ENCODE measurements around the gene NTSR2. TPM values are rescaled to one million over a fixed set of nuclear protein-coding genes. Genes with fewer than 3 reads are reported as not detected.
A peak's percentile ranks its signal among the peaks of the same experiment; 100 is the strongest.

NTSR2 gene
- polyA plus RNA-seq, 2 of the 4 experiments (the other 2 are of a cell fraction) = not detected

DNA sequence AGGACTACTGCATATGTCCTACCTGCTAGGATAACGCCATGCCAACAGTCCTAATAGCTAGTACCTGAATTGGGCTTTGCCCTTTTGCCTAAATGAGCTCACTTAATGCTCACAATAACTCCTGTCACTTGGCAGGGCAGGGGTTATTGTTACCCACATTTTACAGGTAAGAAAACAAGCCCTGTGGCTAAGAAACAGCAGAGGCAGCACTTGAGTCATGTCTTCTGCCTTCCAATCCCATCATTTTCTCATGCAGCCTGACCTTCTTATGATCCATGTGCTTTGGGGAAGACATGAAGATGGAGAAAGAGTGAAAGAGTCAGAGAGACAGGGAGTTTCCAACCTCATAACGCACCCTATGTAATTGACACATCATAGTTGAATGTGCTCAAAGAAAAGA is 42.9 kb upstream of the NTSR2 start:
- DNase-seq (ENCODE audit: low read depth in 1 of 2, low spot score in 1 of 2) = no peak
- POLR2A ChIA-PET = interaction anchor here (1.0 kb wide), 1 partner anchor 9 kb away, joined by 3 read pairs; no protein-coding TSS in a partner anchor
- ATAC-seq = no peak
- Histone ChIP-seq H3K4me1 (peaks cover 28% of the 10 kb centered on the region), H3K4me3 (no peak overlapping the region), H3K9me3 (no peaks in the 10 kb centered on the region), H3K4me2 (no peak overlapping the region), H3K27ac (no peak overlapping the region; a peak in 1 of 6 replicates)
- TF ChIP-seq CBX2 (IDR thresholded peaks at IDR 0.05; ENCODE audit: borderline replicate concordance, low read depth) = no peak
- TF ChIP-seq, protein P1, sequence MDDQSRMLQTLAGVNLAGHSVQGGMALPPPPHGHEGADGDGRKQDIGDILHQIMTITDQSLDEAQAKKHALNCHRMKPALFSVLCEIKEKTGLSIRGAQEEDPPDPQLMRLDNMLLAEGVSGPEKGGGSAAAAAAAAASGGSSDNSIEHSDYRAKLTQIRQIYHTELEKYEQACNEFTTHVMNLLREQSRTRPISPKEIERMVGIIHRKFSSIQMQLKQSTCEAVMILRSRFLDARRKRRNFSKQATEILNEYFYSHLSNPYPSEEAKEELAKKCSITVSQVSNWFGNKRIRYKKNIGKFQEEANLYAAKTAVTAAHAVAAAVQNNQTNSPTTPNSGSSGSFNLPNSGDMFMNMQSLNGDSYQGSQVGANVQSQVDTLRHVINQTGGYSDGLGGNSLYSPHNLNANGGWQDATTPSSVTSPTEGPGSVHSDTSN (IDR thresholded peaks at IDR 0.05) = no peak
- TF ChIP-seq RFX5 (IDR thresholded peaks at IDR 0.05) = no peak
- no peak for TF ChIP-seq EHMT2 (IDR thresholded peaks at IDR 0.05; ENCODE audit: low read depth)
- TF ChIP-seq, protein P2, sequence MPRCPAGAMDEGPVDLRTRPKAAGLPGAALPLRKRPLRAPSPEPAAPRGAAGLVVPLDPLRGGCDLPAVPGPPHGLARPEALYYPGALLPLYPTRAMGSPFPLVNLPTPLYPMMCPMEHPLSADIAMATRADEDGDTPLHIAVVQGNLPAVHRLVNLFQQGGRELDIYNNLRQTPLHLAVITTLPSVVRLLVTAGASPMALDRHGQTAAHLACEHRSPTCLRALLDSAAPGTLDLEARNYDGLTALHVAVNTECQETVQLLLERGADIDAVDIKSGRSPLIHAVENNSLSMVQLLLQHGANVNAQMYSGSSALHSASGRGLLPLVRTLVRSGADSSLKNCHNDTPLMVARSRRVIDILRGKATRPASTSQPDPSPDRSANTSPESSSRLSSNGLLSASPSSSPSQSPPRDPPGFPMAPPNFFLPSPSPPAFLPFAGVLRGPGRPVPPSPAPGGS (IDR thresholded peaks at IDR 0.05) = no peak
- no peak for TF ChIP-seq CHD4 (IDR thresholded peaks at IDR 0.05; ENCODE audit: borderline replicate concordance)
- TF ChIP-seq SMC3 (IDR thresholded peaks at IDR 0.05) = no peak
- TF ChIP-seq NFE2L2 (conservative IDR thresholded peaks at IDR 0.05; ENCODE audit: low read length) = no peak
- 59% methylated on average over 2 of the region's 2 CpGs for WGBS (ENCODE audit: missing lambda C conversion rate)
- no peak for FAIRE-seq
- CTCF ChIA-PET = interaction anchor here (0.6 to 1.9 kb wide), 6 partner anchors 9 to 581 kb away, joined by 3 to 4 read pairs (median 4); partner anchors contain the start of gene LPIN1

DNA sequence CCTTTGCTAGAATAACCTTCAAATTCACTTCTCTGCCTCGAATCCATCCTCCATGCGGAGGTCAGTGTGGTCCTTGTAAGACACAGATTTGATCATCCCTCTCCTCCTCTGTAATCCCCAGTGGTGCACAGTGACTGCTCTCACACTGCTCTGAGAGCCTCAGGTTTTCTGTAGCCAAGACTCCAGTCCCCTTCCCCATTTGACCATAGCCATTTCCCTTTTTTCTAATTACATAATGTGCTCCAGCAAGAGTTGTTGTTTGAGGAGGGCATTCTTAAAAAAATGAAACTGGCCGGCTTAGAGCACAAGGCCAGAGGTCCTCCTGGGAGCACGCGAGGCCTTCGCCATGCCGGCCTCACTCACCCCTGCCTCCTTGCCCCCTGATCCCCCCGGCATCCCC is 41.8 kb upstream of the NTSR2 start:
- no peak for FAIRE-seq
- POLR2A ChIA-PET = no interaction called here

DNA sequence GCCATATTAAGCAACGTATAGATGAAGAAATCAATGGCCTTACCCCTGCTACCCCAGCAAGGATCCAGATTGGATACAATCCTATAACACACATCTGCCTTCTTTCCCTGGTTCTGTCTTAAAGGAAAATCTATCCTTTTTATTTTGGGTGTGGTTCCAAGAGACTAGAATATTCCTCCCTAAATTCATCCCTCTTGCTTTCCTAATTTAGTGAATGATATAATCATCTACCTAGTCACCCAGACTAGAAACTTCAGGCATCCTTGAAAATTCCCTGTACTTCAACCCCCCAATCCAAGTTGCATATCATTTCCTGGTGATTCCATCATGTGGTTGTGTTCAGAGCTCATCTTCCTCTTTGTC is 41.3 kb upstream of the NTSR2 start:
- peak overlapping the region in 1 of 2 experiments; percentile 19; a peak in 2 of 6 replicates for H3K27ac ChIP-seq
- H3K4me3 ChIP-seq = no peak overlapping the region
- DNase-seq (ENCODE audit: low read depth in 1 of 2, low spot score in 1 of 2) (no peak), FAIRE-seq (no peak), ATAC-seq (no peak)
- ChIA-PET CTCF (interaction anchor here (1.0 to 1.7 kb wide), 3 partner anchors 11 to 36 kb away, joined by 3 to 5 read pairs (median 4); partner anchors contain the start of gene LPIN1), POLR2A (no interaction called here)
- H3K4me1 ChIP-seq = peaks cover 19% of the 10 kb centered on the region
- H3K9me3 ChIP-seq = no peaks in the 10 kb centered on the region
- peak overlapping the region; percentile 15; the same call in 2 of the 3 replicates for H3K4me2 ChIP-seq
- 84% methylated on average over 1 of the region's 1 CpG for WGBS (ENCODE audit: missing lambda C conversion rate)
- TF ChIP-seq, protein P2 (IDR thresholded peaks at IDR 0.05) = no peak
- no peak for TF ChIP-seq ZFP36 (IDR thresholded peaks at IDR 0.05; ENCODE audit: borderline replicate concordance, partially characterized antibody)
- no peak for TF ChIP-seq RCOR1 (IDR thresholded peaks at IDR 0.05; ENCODE audit: low read depth, low read length)
- TF ChIP-seq, protein P3, sequence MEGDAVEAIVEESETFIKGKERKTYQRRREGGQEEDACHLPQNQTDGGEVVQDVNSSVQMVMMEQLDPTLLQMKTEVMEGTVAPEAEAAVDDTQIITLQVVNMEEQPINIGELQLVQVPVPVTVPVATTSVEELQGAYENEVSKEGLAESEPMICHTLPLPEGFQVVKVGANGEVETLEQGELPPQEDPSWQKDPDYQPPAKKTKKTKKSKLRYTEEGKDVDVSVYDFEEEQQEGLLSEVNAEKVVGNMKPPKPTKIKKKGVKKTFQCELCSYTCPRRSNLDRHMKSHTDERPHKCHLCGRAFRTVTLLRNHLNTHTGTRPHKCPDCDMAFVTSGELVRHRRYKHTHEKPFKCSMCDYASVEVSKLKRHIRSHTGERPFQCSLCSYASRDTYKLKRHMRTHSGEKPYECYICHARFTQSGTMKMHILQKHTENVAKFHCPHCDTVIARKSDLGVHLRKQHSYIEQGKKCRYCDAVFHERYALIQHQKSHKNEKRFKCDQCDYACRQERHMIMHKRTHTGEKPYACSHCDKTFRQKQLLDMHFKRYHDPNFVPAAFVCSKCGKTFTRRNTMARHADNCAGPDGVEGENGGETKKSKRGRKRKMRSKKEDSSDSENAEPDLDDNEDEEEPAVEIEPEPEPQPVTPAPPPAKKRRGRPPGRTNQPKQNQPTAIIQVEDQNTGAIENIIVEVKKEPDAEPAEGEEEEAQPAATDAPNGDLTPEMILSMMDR (IDR thresholded peaks at IDR 0.05) = no peak
- no peak for TF ChIP-seq TP53 (CRISPR knock-in tag; IDR thresholded peaks at IDR 0.05)
- TF ChIP-seq ZC3H11A (IDR thresholded peaks at IDR 0.05) = no peak
- TF ChIP-seq ZNF302 (CRISPR knock-in tag; IDR thresholded peaks at IDR 0.05) = no peak
- TF ChIP-seq CBX2 (IDR thresholded peaks at IDR 0.05; ENCODE audit: borderline replicate concordance, low read depth) = no peak
- TF ChIP-seq HOXB13 (CRISPR knock-in tag; IDR thresholded peaks at IDR 0.05; ENCODE audit: low read depth) = no peak
- TF ChIP-seq GATA3 (IDR thresholded peaks at IDR 0.05; ENCODE audit: borderline replicate concordance) = no peak

More for the DNA sequence above, 41.8 kb upstream of the NTSR2 start:
- H3K4me3 ChIP-seq = no peak overlapping the region
- peaks cover 23% of the 10 kb centered on the region for H3K4me1 ChIP-seq
- H3K27ac ChIP-seq = peak overlapping the region in 1 of 2 experiments; percentile 19; a peak in 3 of 6 replicates
- CTCF ChIA-PET = interaction anchor here (1.0 to 1.7 kb wide), 4 partner anchors 8 to 35 kb away, joined by 3 to 5 read pairs (median 4); partner anchors contain the start of gene LPIN1
- 69% methylated on average over 8 of the region's 8 CpGs for WGBS (ENCODE audit: missing lambda C conversion rate)
- ATAC-seq (no peak), DNase-seq (ENCODE audit: low read depth in 1 of 2, low spot score in 1 of 2) (no peak)
- no peaks in the 10 kb centered on the region for H3K9me3 ChIP-seq
- H3K4me2 ChIP-seq = no peak overlapping the region
- TF ChIP-seq TP53 (CRISPR knock-in tag; IDR thresholded peaks at IDR 0.05) (no peak), BHLHE40 (IDR thresholded peaks at IDR 0.05; ENCODE audit: low read depth, low read length) (no peak), JUNB (IDR thresholded peaks at IDR 0.05) (no peak), EHMT2 (IDR thresholded peaks at IDR 0.05; ENCODE audit: low read depth) (no peak), PHF8 (IDR thresholded peaks at IDR 0.05; ENCODE audit: borderline replicate concordance, low read depth) (no peak), JUN (IDR thresholded peaks at IDR 0.05) (no peak), MAFK (IDR thresholded peaks at IDR 0.05; ENCODE audit: partially characterized antibody) (no peak), EHF (CRISPR knock-in tag; IDR thresholded peaks at IDR 0.05) (no peak), HEYL (CRISPR knock-in tag; IDR thresholded peaks at IDR 0.05) (no peak), TFCP2L1 (CRISPR knock-in tag; IDR thresholded peaks at IDR 0.05) (no peak), EP300 (IDR thresholded peaks at IDR 0.05) (no peak)
- TF ChIP-seq, protein P4, sequence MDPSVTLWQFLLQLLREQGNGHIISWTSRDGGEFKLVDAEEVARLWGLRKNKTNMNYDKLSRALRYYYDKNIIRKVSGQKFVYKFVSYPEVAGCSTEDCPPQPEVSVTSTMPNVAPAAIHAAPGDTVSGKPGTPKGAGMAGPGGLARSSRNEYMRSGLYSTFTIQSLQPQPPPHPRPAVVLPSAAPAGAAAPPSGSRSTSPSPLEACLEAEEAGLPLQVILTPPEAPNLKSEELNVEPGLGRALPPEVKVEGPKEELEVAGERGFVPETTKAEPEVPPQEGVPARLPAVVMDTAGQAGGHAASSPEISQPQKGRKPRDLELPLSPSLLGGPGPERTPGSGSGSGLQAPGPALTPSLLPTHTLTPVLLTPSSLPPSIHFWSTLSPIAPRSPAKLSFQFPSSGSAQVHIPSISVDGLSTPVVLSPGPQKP (IDR thresholded peaks at IDR 0.05; ENCODE audit: low read depth, low read length) = no peak
- TF ChIP-seq, protein P2 (IDR thresholded peaks at IDR 0.05) = no peak
- TF ChIP-seq, protein P5, sequence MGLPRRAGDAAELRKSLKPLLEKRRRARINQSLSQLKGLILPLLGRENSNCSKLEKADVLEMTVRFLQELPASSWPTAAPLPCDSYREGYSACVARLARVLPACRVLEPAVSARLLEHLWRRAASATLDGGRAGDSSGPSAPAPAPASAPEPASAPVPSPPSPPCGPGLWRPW (IDR thresholded peaks at IDR 0.05) = no peak
- TF ChIP-seq, protein P6, sequence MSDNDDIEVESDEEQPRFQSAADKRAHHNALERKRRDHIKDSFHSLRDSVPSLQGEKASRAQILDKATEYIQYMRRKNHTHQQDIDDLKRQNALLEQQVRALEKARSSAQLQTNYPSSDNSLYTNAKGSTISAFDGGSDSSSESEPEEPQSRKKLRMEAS (IDR thresholded peaks at IDR 0.05) = no peak

Measured in A549 (cell line).